ENCODE data around the gene CAMTA1.
"Not testable (repeated sequence)": the region's sequence is repeated elsewhere in the genome, so short reads cannot be mapped to it uniquely, and the experiment has no call there.

CAMTA1 gene

DNA sequence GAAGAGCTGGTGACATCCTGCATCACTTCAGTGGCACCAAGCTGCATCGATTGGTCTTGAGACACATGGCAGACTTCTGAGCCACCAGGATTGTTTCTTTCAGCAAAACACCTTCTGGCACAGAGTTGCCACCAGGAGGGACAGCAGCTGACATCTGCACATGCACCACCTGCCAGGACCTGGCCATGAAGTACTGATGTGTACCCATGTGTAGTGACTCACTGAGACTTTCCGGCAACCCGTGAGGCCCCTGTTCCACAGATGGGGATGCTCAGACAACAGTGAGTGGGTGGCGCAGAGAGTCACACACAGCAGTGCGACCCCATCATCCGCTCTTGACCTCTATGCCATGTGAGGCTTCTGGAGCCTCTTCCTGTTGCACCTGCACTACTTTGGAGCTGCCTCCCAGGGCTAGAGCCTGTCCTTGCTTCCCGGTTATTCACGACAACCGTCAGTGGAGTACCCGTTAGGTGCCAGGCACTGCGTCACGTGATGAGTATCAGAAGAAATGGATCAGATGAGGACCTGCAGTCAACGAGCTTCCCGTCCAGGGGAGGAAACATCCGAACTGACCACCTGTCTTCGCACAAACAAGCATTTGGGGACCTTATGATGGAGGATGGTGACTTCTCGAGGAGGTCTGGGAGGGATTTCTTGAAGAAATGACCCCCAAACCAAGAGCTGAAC lies 905.4 kb downstream of the CAMTA1 start:
- peaks cover 5% of the 10 kb centered on the region for H3K27me3 ChIP-seq (ENCODE audit: insufficient read depth, low read length, poor library complexity)
- H3K4me3 ChIP-seq (ENCODE audit: low read depth in 1 of 2, low read length in 2 of 2) = no peak overlapping the region
- DNase-seq = no peak
- H3K9me3 ChIP-seq (ENCODE audit: insufficient read depth, low read length, severe bottlenecking) = peaks cover 5% of the 10 kb centered on the region
- TF ChIP-seq, protein P1, sequence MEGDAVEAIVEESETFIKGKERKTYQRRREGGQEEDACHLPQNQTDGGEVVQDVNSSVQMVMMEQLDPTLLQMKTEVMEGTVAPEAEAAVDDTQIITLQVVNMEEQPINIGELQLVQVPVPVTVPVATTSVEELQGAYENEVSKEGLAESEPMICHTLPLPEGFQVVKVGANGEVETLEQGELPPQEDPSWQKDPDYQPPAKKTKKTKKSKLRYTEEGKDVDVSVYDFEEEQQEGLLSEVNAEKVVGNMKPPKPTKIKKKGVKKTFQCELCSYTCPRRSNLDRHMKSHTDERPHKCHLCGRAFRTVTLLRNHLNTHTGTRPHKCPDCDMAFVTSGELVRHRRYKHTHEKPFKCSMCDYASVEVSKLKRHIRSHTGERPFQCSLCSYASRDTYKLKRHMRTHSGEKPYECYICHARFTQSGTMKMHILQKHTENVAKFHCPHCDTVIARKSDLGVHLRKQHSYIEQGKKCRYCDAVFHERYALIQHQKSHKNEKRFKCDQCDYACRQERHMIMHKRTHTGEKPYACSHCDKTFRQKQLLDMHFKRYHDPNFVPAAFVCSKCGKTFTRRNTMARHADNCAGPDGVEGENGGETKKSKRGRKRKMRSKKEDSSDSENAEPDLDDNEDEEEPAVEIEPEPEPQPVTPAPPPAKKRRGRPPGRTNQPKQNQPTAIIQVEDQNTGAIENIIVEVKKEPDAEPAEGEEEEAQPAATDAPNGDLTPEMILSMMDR (IDR thresholded peaks at IDR 0.05; ENCODE audit: borderline replicate concordance, extremely low read depth, low read length, poor library complexity, severe bottlenecking) = no peak
- no peak for TF ChIP-seq EZH2 (IDR thresholded peaks at IDR 0.05; ENCODE audit: borderline replicate concordance, low read depth, low read length, severe bottlenecking)
- no peak overlapping the region for H2AFZ ChIP-seq (ENCODE audit: low read depth, low read length)
- H3K4me2 ChIP-seq (ENCODE audit: insufficient read depth, low read length) = no peak overlapping the region
- H3K79me2 ChIP-seq (ENCODE audit: insufficient read depth, low read length) = no peaks in the 10 kb centered on the region
- H3K36me3 ChIP-seq (ENCODE audit: insufficient read depth, low read length) = no peaks in the 10 kb centered on the region
- ATAC-seq (ENCODE audit: insufficient read depth, low read depth) = no peak
- H4K20me1 ChIP-seq (ENCODE audit: insufficient read depth, low read length) = no peaks in the 10 kb centered on the region; the same call in 1 of the 2 replicates
- no peaks in the 10 kb centered on the region for H3K4me1 ChIP-seq (ENCODE audit: insufficient read depth, low read length)
- no peak overlapping the region for H3K27ac ChIP-seq (ENCODE audit: low read length)
- no peak overlapping the region for H3K9ac ChIP-seq (ENCODE audit: low read depth, low read length)

DNA sequence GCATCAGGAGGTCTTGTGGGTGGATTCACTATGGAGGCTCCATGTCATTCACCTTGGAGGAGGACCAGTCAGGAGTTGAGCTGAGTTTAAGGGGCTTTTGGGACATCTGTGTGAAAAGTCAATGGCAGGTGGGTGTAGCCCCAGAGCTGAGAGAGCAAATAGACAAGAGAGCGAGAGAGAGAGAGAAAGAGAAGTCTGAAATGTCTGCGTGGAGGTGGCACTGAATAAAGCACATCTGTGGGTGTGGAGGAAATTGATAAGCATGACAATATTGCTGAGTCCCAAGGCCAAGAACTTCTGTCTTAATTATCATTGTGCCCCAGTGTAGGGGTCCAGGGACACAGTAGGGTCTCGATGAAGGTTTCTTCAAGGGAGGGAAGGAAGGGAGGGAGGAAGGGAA lies 906.3 kb downstream of the CAMTA1 start:
- peaks cover 5% of the 10 kb centered on the region for H3K9me3 ChIP-seq (ENCODE audit: insufficient read depth, low read length, severe bottlenecking)
- no peak for DNase-seq
- no peaks in the 10 kb centered on the region for H3K79me2 ChIP-seq (ENCODE audit: insufficient read depth, low read length)
- no peak overlapping the region for H2AFZ ChIP-seq (ENCODE audit: low read depth, low read length)
- no peak overlapping the region for H3K4me2 ChIP-seq (ENCODE audit: insufficient read depth, low read length)
- H3K4me1 ChIP-seq (ENCODE audit: insufficient read depth, low read length) = no peaks in the 10 kb centered on the region
- no peak overlapping the region for H3K27ac ChIP-seq (ENCODE audit: low read length)
- no peaks in the 10 kb centered on the region for H3K36me3 ChIP-seq (ENCODE audit: insufficient read depth, low read length)
- no peak overlapping the region for H3K9ac ChIP-seq (ENCODE audit: low read depth, low read length)
- peaks cover under 1% of the 10 kb centered on the region; the same call in 1 of the 2 replicates for H4K20me1 ChIP-seq (ENCODE audit: insufficient read depth, low read length)
- H3K27me3 ChIP-seq (ENCODE audit: insufficient read depth, low read length, poor library complexity) = peaks cover 5% of the 10 kb centered on the region
- ATAC-seq (ENCODE audit: insufficient read depth, low read depth) = no peak
- no peak overlapping the region for H3K4me3 ChIP-seq (ENCODE audit: low read depth in 1 of 2, low read length in 2 of 2)
- no peak for TF ChIP-seq EZH2 (IDR thresholded peaks at IDR 0.05; ENCODE audit: borderline replicate concordance, low read depth, low read length, severe bottlenecking)
- TF ChIP-seq, protein P1 (IDR thresholded peaks at IDR 0.05; ENCODE audit: borderline replicate concordance, extremely low read depth, low read length, poor library complexity, severe bottlenecking) = no peak

DNA sequence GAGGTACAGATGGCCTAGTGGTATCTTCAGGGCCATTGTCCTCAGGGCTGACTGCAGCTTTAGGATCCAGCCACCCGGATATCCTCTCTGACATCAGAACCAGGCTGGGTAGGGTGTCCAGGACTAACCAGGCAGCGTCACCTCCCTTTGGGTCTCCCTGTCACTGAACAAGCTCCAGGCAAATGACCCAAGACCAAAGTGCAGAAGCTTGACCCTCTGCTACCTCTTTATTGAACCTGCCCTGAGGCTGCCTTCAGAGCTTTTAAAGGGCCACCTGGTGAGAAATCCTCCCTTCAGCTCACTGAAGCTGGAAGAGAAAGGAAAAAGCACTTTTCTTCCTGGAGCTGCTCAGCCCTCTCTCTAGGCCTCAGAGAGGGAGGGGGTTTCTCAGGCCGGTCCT lies 906.8 kb downstream of the CAMTA1 start:
- Histone ChIP-seq H3K4me1 (ENCODE audit: insufficient read depth, low read length) (no peaks in the 10 kb centered on the region), H3K9ac (ENCODE audit: low read depth, low read length) (no peak overlapping the region), H3K36me3 (ENCODE audit: insufficient read depth, low read length) (no peaks in the 10 kb centered on the region), H3K9me3 (ENCODE audit: insufficient read depth, low read length, severe bottlenecking) (peaks cover 5% of the 10 kb centered on the region), H2AFZ (ENCODE audit: low read depth, low read length) (no peak overlapping the region), H3K27me3 (ENCODE audit: insufficient read depth, low read length, poor library complexity) (peaks cover 1% of the 10 kb centered on the region), H4K20me1 (ENCODE audit: insufficient read depth, low read length) (peaks cover 5% of the 10 kb centered on the region; the same call in 1 of the 2 replicates), H3K4me2 (ENCODE audit: insufficient read depth, low read length) (no peak overlapping the region), H3K27ac (ENCODE audit: low read length) (no peak overlapping the region), H3K79me2 (ENCODE audit: insufficient read depth, low read length) (no peaks in the 10 kb centered on the region), H3K4me3 (ENCODE audit: low read depth in 1 of 2, low read length in 2 of 2) (no peak overlapping the region)
- no peak for TF ChIP-seq EZH2 (IDR thresholded peaks at IDR 0.05; ENCODE audit: borderline replicate concordance, low read depth, low read length, severe bottlenecking)
- TF ChIP-seq, protein P1 (IDR thresholded peaks at IDR 0.05; ENCODE audit: borderline replicate concordance, extremely low read depth, low read length, poor library complexity, severe bottlenecking) = no peak
- ATAC-seq (ENCODE audit: insufficient read depth, low read depth) (no peak), DNase-seq (no peak)

- not testable (repeated sequence) for ATAC-seq (ENCODE audit: insufficient read depth, low read depth); H4K20me1 ChIP-seq (ENCODE audit: insufficient read depth, low read length); H2AFZ ChIP-seq (ENCODE audit: low read depth, low read length); DNase-seq; H3K36me3 ChIP-seq (ENCODE audit: insufficient read depth, low read length); H3K9me3 ChIP-seq (ENCODE audit: insufficient read depth, low read length, severe bottlenecking); H3K79me2 ChIP-seq (ENCODE audit: insufficient read depth, low read length); H3K27ac ChIP-seq (ENCODE audit: low read length); H3K4me2 ChIP-seq (ENCODE audit: insufficient read depth, low read length); H3K4me1 ChIP-seq (ENCODE audit: insufficient read depth, low read length); H3K9ac ChIP-seq (ENCODE audit: low read depth, low read length); H3K4me3 ChIP-seq (ENCODE audit: low read depth in 1 of 2, low read length in 2 of 2); H3K27me3 ChIP-seq (ENCODE audit: insufficient read depth, low read length, poor library complexity)
Observed at GRCh38 chr1:7693037-7693436, 907.8 kb downstream of the CAMTA1 start.

All from DND-41 (cell line).